Fibroblast of skin of left biceps (primary cell): ENCODE data around the gene GRIA1.
"Not testable (repeated sequence)": the region's sequence is repeated elsewhere in the genome, so short reads cannot be mapped to it uniquely, and the experiment has no call there.

Source experiments
- DNase-seq, 2 experiments: peaks; one replicate each; pipeline ENCODE4 v3.0.0-alpha.2; 2013; ENCODE audit warnings: low read depth in 2 of 2

Gene GRIA1

GRCh38 chr5:153717287-153717686, 226.8 kb downstream of the GRIA1 start:
- no peak for DNase-seq

- no peak for DNase-seq
Observed at GRCh38 chr5:153718713-153719112, 228.2 kb downstream of the GRIA1 start.

- DNase-seq = no peak
Observed at GRCh38 chr5:153719324-153719723, 228.9 kb downstream of the GRIA1 start.

- not testable (repeated sequence) for DNase-seq
Observed at GRCh38 chr5:153723022-153723610, 232.6 kb downstream of the GRIA1 start.

GRCh38 chr5:153742060-153742459, 251.6 kb downstream of the GRIA1 start:
- no peak for DNase-seq

- DNase-seq = no peak
Observed at GRCh38 chr5:153744751-153745150, 254.3 kb downstream of the GRIA1 start.

- DNase-seq = no peak
Observed at GRCh38 chr5:153745778-153746395, 255.4 kb downstream of the GRIA1 start.

- DNase-seq = no peak
Observed at GRCh38 chr5:153746440-153746839, 256.0 kb downstream of the GRIA1 start.

GRCh38 chr5:153748823-153749222, 258.4 kb downstream of the GRIA1 start:
- no peak for DNase-seq

- DNase-seq = no peak
Observed at GRCh38 chr5:153749960-153750359, 259.5 kb downstream of the GRIA1 start.

GRCh38 chr5:153751251-153751650, 260.8 kb downstream of the GRIA1 start:
- DNase-seq = no peak

- DNase-seq = peak; percentile 16 to 25
Observed at GRCh38 chr5:153752890-153753289, 262.4 kb downstream of the GRIA1 start.

GRCh38 chr5:153753645-153754432, 263.4 kb downstream of the GRIA1 start:
- DNase-seq = no peak

GRCh38 chr5:153755913-153756500, 265.5 kb downstream of the GRIA1 start:
- DNase-seq = no peak

- no peak for DNase-seq
Observed at GRCh38 chr5:153756540-153756939, 266.1 kb downstream of the GRIA1 start.

- DNase-seq = no peak
Observed at GRCh38 chr5:153765987-153766386, 275.5 kb downstream of the GRIA1 start.

- no peak for DNase-seq
Observed at GRCh38 chr5:153767221-153768188, 277.0 kb downstream of the GRIA1 start.

- DNase-seq = no peak
Observed at GRCh38 chr5:153770066-153770465, 279.6 kb downstream of the GRIA1 start.

- no peak for DNase-seq
Observed at GRCh38 chr5:153774686-153775085, 284.2 kb downstream of the GRIA1 start.

GRCh38 chr5:153775923-153776322, 285.5 kb downstream of the GRIA1 start:
- no peak for DNase-seq
